Tongue (tissue), 2 donors: ENCODE results near the gene ATP1B4. TPM values are rescaled to one million over a fixed set of nuclear protein-coding genes. Genes with fewer than 3 reads are reported as not detected.
"Not testable (repeated sequence)": the region's sequence is repeated elsewhere in the genome, so short reads cannot be mapped to it uniquely, and the experiment has no call there.

ENCODE experiments used
- DNase-seq: peaks from one replicate; pipeline ENCODE4 v3.0.0-alpha.2; 2015
- total RNA-seq: library from RNA; depleted of rRNA; stranded (reverse); fragments of >200 nt; gene quantifications from one replicate; pipeline ENCODE4 v1.2.3, GENCODE V29; 2014

The ATP1B4 gene
- total RNA-seq = 367 TPM

DNA sequence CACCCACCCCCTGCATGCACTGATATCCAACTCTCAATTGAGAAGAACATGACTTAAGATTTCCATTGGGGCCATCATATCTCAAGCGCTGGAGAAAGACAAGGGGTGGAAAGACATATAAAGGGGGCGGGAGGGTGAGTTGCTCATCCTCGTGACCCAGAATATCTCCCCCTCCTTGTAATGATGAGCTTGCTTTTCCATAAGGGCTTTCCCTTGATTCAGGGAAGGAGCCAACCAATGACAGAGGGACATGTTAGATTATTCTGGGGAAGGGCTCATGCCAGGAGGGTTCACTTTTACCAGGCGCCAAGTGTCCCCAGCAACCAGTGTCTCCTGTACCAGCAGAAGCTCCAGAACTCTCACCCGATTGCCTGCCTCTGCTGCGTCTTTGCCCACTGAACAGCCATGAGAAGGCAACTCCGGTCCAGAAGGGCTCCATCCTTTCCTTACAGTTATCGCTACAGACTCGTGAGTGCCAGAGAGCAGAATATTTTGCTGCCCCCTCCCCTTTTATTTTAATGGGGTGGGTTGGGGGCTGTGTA, at the start of gene ATP1B4:
Gene ATP1B4, plus strand, starts transcription at position 326 of the 542 bp plus-strand sequence. Its CDS starts 80 bp downstream, at position 406.
- DNase-seq = peak; percentile 57

DNA sequence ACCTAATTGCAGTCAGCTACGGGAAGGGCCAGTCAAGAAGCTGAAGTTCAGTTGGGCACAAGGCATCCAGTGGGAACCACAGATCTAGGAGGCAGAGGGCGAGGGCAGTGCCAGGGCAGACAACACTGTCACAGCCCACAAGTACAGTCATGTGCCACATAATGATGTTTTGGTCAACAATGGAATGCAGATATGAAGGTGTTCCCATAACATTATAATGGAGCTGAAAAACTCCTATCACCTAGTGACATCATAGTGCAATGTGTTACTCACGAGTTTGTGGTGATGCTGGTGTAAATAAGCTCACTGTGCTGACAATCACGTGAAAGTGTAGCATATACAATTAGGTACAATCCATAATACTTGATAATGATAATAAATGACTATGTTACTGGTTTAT, 46.1 kb upstream of the ATP1B4 start:
- DNase-seq = no peak

- DNase-seq = no peak
Observed at GRCh38 chrX:120316587-120317283, 45.2 kb upstream of the ATP1B4 start.

GRCh38 chrX:120318411-120318810, 43.5 kb upstream of the ATP1B4 start:
- DNase-seq = no peak

DNA sequence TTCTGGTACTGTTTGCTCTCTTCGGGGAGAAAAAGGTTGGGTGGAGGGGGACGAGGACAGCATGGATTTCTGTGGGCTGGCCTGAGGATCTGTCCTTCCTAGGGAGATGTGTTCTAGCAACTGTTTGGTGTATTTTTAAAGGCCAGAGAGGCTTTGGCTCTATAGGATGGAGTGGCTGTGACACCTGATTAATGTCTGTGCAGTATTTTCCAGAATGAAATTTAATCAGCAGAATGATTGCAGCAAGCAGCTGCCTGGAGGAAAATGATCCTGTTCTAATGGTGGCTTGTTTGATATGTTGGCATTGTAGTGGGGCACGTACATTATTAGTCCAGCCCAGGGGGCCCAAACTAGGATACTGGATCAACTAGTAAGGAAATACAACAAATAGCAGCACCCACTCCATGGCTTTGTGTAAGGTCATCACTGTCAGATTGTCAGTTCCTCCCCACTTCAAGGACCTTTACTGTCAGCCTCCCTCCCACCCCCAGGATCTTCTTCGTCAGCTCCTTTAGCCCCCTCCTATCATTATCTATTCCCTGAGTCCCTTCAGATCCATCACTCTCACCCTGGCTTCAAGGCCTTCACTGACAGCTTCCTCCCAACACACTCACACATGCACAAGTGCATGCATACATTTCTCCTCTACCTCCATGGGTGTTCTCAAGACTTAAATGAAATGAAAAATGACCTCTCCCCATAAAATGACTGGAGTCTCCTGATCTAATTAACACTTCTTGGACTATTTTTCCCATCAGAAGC, 40.2 kb upstream of the ATP1B4 start:
- peak; percentile 69 for DNase-seq

DNA sequence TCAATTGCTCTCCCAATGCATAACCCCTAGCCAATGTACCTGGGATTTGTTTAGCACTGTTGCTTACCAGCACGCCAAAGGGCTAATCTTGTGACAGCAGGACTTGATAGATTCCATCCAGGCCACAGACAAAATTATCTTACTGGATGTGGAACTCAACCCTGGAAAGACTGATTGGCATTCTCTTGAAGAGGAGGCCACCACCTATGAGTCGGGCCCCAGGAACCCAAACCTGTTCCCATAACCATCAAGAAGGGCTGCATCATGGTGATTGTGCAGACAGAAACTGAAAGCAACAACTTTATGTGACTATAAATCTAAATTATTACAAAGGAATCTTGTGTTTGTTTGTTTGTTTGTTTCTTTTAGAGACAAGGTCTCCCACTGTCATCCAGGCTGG, 30.8 kb upstream of the ATP1B4 start:
- no peak for DNase-seq

DNA sequence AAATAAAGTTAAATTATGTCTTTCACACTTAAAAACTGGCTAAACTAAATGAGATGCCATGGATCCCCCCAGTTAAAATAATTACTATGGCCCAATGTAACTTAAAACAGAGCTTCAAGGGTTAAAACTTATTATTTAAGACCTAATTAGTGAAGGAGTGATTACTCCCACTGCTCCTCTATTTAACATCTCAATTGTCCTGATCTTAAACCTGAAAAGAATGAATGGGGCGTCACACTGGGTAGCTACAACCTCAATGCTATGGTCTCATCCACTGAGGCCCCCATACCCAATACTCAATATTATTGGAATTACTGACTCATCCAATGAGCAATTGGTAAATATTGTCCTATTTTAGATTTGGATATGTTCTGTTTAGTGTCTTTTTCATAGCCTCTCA, 29.5 kb upstream of the ATP1B4 start:
- DNase-seq = no peak

DNA sequence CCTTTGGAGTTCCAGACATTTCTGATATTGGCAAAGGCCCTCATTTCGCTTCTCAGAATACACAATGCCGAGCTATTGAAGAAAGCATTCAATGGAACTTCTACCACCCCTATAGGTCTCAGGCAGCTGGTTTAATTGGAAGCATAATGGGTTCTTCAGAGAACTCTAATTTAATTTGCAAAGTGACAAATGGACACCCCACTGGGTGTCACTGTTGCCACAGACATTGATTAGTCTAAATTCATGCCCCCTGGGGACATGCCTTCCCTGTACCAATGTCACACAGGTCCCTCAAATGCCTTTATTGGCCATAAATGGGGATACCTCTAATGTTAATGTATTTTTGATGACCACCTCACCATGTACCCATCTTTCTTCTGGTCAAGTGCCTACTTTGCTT, 27.7 kb upstream of the ATP1B4 start:
- DNase-seq = no peak

DNA sequence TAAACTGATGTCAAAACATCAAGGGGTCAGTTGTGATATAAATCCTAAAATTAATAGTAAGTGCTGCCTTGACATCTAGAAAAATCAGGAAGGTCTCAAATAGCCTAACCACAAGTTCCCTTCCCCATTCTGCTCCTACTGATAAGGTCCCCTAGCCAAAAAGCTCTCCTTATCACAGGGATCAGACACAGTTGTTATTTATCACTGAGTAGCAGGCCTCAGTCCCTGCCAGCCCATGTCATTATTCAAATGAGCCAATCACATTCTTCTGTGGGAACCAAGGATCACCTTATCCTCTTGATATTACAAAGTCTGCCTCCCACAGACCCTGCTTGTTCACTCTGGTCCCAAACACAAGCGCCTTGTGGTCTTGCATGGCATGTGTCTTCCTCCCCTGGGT, 27.3 kb upstream of the ATP1B4 start:
- no peak for DNase-seq

GRCh38 chrX:120335289-120335688, 26.6 kb upstream of the ATP1B4 start:
- DNase-seq = no peak

GRCh38 chrX:120336899-120337298, 25.0 kb upstream of the ATP1B4 start:
- no peak for DNase-seq

- not testable (repeated sequence) for DNase-seq
Observed at GRCh38 chrX:120344566-120344965, 17.3 kb upstream of the ATP1B4 start.

DNA sequence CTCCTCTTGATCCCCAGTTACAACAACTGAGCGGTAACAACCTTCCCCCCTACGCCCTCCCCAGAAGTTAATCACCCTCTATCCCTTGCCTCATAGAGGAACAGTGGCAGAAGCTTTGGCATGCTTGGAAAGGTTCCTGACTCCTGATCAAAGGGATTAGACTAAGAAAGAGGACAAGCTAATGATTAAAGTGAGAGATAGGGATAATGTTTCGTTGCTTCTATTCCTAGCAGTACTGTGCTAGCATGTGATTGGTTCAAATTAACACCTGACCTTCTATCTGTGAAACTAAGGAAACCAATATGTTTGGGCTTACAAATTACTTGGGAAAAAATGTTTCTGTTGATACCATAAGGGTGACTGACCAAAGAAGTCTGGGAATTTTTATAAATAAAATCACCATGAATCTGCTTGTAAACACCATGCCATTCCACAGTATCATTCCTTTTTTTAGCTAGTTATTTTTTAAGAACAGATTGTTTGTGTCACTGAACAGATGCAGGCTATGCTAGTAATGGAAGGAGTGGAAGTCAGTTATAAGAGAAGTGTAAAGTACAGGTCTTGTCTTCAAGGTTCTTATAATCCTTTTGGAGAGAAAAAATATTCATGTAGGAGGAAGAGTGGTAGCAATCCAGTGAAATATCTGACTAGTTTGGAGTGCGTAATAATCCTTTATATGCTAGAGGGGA, 11.3 kb upstream of the ATP1B4 start:
- DNase-seq = no peak

- no peak for DNase-seq
Observed at GRCh38 chrX:120356084-120356483, 5.8 kb upstream of the ATP1B4 start.

GRCh38 chrX:120357186-120357585, 4.7 kb upstream of the ATP1B4 start:
- no peak for DNase-seq

GRCh38 chrX:120358737-120359456, 3.0 kb upstream of the ATP1B4 start:
- DNase-seq = no peak

DNA sequence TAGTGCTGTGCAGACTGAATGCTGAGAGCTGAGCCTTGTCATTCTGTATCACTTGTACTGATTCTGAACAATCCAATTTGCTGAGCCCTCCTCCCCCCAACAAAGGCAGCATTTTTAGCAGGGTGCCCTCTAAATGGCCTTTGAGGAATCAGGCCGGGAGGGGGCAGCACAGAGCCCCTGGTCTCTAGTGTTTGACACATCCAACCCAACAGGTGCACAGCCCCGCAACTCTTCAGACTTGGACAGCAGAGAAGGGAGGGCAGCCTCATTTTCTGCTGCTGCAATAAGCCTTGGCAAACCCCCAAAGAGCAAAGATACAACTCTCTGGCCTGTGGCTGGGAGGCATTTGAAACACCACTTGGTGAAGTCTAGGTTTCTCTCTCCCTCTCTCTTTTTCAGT, 3.4 kb downstream of the ATP1B4 start:
- DNase-seq = peak; percentile 91

DNA sequence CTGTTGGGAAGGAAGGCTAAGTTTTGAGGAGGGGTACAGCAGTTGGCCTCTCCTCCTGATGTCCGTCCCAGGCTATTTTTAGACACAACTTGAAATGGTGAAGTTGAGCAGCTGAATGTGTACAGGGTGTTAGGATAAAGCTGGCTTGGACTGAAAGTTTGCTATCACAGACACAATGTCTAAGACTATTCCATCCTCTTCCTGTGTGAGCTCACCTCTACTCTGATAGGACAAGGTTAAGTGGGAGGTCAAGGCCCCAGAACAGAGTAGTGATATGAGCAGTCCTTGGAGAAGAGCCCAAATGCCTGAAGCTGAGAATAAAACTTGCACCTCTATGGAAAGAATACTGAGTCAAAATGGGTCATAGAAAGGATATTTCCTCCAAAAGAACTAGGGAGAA, 4.1 kb downstream of the ATP1B4 start:
- peak; percentile 50 for DNase-seq

- DNase-seq = no peak
Observed at GRCh38 chrX:120366794-120367193, 4.9 kb downstream of the ATP1B4 start.

- peak; percentile 55 for DNase-seq
Observed at GRCh38 chrX:120367402-120368109, 5.7 kb downstream of the ATP1B4 start.

DNA sequence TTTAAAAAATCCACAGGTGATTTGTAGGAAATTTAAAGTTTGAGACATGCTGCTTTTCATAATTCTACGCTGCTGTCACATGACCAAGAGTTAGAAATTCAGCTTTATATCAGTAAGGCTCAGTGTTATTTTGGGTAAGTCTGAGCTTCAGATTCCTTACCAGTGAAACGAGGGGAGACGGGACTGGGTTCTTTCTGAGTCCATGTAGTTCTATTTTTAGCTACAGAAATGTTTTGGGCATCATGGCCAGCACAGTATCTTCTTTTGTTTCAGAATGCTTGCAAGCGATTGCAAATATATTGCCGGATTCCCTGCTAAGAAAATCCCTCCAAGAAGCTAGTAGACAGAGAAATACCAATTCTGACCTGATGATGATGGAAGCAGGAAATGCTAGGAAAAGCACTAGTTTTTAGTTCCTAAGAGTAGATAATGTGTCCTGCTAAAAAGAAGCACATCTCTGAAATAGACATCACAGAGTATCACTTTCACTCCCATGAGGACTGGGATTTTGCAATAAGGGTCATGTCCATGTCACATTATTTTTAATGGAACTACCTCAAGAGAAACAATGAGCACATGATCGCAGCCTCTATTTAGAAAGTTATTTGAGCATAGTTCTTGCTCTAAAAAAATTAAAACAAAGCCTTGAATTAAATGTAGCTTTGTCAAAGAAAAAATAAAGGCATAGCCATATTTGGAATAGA, 10.9 kb downstream of the ATP1B4 start:
- DNase-seq = no peak
